Left kidney (tissue), 2 donors: ENCODE results near the gene SLC9A9. TPM values are rescaled to one million over a fixed set of nuclear protein-coding genes. Genes with fewer than 3 reads are reported as not detected.
A peak's percentile ranks its signal among the peaks of the same experiment; 100 is the strongest.
"Not testable (repeated sequence)": the region's sequence is repeated elsewhere in the genome, so short reads cannot be mapped to it uniquely, and the experiment has no call there.

Experiments used
- DNase-seq: peaks from one replicate; pipeline ENCODE4 v3.0.0-alpha.2; 2013
- polyA plus RNA-seq: library from polyadenylated mRNA; unstranded; fragments of 120-200 nt; gene quantifications from one replicate; pipeline ENCODE4 v1.2.1, GENCODE V29; 2013; ENCODE audit not compliant: insufficient read length

SLC9A9 gene
- polyA plus RNA-seq, 1 donor: 5.9 TPM

DNA sequence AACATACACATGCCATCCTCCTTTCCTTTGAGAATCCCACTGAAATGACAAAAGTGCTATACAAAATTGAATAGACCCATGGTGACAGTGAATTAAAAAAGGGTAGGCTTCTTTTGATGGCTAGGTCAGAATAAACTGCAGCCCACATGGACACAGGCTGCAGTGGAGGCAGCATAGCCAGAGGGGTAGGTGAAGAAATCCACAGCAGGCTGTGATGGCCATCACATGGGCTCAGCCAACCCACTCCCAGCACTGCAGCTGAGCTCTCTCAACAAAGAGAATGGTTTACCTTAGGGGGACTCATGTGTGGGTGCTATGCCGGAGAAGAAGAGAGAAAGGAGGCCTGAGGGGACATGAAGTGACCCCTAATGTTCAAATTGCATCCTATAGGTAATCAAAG, 397.6 kb downstream of the SLC9A9 start:
- no peak for DNase-seq

DNA sequence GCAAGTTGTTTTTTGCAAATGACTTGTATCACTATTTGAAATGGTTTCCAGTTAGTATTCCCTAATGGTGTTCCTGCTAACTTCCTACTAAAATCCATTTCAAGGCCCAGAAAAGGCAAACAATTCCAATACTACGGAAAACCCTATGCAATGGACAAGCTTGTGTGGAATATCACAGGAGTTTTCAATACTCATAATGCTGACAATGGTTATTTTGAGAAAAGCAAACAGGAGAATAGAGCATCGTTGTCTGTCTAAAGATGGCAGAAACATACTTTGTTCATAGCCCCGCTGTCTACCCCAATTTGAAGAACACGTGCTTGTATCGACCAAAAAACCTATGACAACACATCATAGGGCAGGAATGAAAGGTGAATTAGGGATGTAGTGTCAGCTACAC, 400.8 kb downstream of the SLC9A9 start:
- DNase-seq: no peak

DNA sequence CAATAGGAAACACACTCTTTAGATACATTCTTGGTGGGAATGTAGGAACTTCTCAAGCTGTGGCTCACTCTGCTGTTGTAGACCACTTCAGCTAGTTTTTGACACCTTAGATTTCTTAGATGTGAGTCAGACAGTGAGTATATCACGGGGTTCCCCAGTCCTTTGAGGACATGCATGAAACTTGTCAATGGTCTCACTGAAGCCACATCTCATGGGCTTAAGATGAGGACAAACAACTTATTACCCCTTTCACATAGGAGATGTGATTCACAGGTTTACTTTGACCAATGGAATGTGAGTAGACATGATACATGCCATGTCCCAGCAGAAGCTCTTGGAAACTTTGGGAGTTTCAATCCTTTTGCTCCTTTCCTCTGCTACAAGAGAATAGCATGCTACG, 403.1 kb downstream of the SLC9A9 start:
- DNase-seq: no peak

DNA sequence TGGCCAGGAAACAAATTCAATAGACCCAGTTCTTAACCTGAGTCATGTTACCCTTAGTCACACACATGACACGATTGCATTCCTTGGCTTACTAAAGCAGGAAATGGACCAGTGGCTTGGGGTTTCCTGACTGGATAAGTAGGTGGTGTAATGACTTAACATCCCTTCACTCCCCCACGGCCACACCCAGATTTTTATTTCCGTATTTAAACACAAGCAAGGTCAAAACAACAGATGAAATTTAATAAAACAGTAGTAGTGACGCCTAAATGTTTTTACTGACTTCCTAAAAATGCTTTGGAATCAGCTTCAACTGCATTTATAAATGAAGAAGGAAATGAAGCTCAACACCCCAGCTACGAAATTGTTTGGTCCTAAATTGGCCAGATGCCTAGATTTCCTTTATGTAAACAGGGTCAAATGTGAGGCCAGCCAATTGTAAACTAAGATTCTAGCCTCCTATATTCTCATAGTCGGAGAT, 404.4 kb downstream of the SLC9A9 start:
- DNase-seq: peak; percentile 26

DNA sequence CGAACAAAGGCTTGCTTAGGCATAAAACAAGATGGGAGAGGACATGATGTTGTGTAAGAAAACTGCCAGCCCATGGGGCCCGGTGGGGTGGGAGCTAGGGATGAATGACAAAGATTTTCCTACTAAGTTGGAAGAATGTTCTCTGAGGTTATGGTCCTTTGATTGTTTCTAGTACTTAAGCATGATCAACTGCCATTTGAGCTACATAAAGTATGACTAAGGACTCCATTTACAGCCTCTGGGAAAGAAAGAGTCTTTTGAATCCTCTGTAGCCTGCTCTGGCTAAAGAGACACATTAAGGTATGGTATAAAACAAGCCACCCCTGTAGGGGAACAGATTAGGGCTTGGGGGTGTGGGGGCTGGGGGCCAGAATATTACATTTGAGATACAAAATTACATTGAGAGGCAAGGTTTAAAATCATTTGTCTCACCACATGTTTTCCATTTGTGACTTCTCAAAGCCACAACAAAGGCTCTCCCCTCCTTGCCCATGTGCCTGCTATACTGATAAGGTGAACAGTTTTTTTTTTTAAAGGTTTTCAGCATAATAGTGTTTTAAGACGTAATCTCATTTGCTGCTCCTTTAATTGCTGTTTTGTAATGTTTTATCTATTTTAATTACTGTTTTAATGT, 405.3 kb downstream of the SLC9A9 start:
- no peak for DNase-seq

DNA sequence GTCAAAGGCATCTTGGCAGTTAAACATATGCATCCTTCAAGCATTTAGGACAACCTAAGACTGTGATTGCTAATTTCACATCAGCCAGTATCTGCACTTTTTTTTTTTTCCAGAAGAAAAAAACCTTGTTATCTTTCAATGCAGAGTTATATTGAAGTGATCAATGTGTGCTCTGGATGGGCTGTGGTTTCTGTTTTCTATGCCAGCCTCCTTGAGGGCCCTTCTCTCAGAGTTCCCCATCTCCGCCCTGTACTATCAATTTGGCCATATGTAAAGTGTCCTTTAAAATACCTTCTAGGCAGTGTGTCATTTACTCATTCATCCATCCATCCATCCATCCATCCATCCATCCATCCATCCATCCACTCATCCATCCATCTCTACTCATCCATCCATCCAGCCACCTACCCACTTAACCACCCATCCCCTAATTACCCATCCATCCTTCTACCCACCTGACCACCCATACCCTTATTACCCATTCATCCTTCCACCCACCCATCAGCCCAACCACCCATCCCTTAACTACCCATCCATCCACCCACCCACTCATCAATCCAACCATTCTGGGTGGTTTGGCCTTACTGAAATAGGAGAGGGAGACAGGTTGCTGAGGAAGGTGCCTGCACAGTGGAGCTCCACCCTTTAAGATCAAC, 406.6 kb downstream of the SLC9A9 start:
- DNase-seq: no peak

DNA sequence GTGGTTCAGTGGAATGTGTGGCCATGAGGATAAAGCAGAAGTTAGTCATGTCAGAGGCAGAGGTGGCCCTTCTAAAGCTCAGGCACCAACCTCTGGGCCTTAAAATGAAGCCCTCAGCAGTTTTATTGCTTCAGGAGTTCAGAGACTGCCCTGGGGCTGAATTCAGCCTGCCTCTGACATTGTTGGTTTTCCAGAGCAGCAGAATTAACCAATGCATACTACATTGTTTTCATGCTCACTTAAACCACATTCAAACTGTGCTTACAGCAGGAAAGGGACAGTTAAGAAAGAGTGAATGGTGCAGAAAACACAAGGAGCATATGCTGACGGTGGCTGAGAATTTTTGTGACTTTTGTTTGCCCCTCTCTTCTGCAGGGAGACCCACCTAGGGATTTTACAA, 408.5 kb downstream of the SLC9A9 start:
- no peak for DNase-seq

DNA sequence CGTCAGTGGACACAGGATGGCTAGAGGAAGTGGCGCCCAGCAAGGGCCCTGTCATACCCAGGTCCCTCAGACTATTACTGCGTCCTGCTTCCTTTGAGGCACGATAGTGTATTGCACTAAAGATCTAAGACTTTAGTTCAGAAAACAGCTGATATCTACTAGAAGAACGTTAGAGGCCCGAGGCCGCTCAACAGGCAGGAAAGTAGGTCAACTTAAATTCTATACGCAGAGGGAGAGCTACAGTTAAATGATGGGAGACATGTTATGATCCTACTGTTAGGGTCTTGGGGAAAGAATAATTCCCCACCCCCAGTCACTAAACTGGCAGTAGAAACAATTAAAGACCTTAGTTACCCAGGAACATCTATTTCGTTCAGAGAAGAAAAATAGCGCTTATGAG, 410.9 kb downstream of the SLC9A9 start:
- no peak for DNase-seq

DNA sequence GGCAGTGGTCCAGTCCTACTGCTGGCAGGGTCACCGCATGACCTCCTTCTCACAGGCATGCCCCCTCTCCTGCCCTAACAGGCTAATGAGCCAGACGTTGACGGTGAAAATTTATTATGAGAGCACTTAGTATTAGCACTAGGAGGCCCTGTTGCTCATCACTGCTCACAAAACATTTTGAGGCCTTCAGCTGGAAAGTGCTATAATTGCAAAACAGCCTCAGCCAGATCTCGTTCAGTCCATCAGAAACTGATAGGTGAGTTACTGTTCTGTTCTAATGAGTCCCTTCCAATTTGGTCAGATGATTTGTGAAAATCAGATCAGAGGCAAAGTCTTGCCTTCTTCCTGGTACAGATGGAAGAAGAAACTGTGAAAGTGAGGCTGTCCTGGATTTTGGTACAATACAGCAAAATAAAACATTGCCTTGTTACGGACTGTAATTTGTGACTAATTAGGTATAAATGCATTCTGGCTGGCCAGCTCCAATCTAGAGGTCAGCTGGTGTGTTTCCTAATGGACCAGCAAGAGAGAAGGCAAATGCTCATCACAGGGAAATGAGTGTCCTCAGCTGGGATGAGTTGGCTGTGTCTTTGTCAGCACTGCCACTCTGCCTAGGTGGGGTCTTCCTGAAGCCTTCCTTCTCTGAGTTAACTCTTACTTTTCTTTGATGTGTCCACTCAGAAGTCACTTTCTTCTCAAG, 411.9 kb downstream of the SLC9A9 start:
- no peak for DNase-seq

DNA sequence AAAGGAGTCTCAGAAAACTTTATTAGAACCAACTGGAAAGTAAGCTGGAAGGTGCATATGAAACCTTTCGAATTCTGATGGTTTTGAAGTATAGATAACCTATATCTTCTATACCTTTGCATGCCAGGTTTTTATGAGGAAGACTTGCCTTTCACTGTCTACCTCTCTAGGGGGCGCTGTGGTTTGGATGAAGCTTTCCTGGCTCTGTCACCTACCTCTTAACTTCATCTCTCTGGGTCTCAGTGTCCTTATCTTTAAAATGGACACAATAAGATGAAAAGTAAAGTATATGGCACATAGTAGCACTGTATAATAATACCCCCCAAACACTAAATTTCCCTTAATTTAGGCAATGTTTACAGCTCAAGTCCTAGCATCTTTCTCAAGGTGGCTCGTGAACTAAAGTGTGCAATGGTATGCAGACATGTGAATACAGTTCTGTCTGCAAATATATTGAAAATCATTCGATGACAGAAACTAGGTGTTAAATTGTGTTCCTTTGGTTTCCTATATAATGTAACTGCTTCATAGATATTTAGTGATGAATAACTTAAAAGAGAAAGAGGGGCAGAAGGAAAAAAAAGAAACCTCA, 414.4 kb downstream of the SLC9A9 start:
- DNase-seq: no peak

DNA sequence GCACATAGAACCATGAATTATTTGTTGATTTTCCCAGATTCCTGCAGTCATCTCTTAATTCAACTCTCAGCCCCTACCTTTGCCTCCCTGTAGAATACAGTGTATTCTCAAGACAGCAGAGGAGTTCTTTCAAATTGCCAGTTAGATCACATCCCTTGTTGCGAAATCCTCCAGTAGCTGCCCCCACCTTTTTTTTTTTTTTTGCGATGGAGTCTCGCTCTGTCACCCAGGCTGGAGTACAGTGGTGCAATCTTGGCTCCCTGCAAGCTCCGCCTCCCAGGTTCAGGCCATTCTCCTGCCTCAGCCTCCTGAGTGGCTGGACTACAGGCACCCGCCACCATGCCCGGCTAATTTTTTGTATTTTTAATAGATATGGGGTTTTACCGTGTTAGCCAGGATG, 417.0 kb downstream of the SLC9A9 start:
- not testable (repeated sequence) for DNase-seq

DNA sequence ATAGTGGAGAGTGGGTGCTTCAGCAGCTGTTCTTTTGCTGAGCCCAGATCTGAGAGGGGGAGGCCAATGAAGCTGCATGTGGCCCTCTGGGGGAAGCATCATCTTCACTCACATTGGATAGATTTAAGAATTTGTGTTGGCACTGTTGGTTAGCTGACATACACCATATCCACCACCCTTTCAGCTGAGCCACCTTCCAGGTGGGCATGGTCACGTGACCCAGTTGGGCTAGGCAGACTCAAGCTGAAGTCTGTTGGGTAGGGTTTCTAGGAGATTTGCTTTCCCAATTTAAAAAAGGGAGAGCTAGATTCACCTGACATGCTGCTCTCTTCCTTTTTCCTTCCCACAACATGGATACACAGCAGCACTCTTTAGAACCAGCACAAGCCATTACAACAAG, 417.7 kb downstream of the SLC9A9 start:
- DNase-seq: no peak

DNA sequence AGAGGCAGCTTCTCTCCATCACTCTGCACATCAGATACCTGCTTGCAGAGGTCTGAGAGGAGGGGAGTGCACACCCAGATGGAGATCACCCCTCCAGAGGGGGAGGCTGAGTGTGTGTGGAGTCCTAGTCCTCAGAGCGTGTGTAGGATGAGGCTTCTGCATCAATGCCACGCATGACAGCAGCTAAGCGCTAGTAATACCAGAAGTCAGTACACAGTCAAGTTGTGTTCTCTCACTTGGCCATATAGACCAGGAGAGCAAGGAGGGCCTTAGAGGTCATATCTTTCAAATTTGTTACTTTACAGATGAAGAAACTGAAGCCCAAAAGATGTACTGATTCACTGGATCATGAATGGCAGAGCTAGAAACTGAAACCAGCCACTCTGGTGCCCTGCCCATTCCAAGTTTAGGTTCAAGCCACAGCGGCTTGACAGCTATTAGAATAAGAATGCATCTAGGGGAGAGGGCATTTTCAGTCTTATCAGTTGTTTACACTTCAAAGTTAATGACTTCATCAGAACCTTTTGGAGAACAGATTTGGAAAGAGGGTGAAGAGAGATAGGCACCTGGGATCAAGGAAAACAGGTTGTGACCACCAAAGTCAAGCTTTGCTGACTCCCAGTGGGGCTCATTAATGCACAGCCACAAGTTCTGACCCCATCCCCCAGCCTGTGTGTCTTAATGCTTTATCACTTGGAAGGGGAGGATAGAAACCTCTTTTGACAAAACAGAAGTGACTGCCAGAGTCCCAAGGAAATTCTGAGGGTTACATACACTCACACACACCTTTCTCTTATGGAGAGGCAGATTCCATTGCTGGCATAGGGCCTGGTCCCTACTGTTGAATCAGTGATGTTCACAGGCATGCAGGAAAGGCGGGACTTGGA, 418.4 kb downstream of the SLC9A9 start:
- DNase-seq: no peak

DNA sequence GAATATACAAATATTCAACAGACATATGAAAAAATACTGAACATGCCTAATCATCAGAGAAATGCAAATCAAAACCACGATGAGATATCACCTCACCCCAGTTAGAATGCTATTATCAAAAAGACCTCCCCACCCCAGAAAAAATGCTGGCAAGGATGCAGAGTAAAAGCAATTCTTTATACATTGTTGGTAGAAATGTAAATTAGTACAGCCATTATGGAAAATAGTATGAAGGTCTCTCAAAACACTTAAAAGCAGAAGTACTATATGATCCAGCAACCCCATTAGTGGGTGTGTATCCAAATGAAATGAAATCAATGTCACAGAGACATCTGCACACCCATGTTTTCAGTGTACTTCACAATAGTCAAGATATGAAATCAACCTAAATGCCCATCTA, 420.0 kb downstream of the SLC9A9 start:
- DNase-seq: no peak

DNA sequence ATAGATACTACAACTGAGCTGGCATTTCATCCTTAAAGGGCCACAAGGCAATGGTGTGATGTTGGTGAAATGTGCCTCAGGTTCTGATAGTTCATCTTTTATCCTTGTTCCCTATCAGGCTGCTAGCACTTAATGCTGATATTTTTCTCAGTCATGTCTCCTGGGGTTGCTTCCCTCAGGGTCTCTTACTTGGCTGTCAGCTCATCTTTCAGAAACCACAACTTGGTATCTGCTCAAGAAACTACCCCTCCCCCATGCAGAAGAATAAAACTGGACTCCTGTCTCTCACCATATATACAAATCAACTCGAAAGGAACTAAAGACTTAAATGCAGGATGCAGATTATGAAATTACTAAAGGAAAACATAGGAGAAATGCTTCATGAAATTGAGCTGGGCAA, 420.6 kb downstream of the SLC9A9 start:
- no peak for DNase-seq

DNA sequence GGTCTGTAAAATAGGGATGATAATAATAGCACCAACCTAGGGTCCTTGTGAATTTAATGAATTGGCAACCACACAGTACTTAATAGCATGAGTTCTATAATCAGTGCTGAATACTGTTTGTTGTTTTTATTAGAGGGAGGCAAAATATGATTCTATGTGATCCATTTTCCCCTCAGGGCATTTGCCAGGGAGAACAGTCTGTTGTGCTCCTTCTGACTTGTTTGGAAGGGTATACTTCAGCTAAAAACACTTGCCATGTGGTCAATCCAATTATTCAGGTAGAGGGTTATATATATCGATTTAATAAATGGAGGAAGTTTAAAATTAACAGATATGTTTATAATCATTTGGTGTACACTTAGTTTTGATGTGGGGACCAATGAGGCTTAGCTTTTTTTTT, 423.4 kb downstream of the SLC9A9 start:
- no peak for DNase-seq

DNA sequence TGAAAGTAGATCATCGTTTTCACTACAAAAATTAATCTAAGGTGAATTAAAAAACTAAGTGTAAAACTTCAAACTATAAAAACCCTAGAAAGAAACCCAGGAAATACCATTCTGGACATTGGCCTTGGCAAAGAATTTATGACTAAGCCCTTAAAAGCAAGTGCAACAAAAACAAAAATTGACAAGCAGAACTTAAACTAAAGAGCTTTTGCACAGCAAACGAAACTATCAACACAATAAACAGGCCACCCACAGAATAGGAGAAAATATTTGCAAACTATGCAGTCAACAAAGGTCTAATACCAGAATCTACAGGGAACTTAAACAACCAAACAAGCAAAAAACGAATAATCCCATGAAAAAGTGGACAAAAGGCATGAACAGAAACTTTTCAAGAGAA, 426.7 kb downstream of the SLC9A9 start:
- no peak for DNase-seq

DNA sequence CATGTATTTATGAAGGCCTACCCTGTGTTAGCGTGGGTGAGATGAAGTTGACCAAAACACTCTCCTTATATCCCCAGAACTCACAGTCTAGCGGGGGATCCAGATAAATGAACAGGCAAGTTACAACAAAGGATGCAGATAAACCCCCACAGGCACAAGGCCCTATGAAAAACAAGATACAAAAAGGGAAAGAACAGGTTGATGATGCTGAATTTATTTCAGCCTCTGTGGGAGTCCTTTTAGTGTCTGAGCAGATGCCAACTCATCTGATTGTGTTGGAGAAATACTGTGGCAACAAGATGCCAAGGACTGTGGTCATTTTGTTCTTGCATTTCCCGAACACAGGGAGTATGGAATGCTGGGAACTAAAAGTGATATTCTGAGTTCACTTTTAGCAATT, 428.7 kb downstream of the SLC9A9 start:
- no peak for DNase-seq

DNA sequence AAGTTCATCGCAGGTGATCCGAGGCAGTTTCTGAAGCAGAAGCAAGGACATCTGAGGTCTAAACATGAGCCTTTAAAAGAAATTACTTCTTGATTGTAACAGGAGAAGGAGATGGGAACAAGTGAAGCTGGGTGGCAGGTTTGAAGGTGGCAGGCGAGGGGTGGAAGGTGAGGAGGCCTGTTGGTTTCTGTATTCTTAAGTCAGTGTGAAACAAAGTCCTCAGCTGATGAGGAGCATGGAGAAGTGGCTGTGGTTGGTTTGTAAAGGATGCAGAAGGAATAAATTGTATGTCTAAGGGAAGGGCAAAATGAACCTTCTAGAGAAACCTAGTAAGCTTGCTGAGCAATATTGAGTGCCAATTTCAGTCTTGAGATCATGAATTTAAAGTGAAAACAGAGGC, 429.9 kb downstream of the SLC9A9 start:
- no peak for DNase-seq

DNA sequence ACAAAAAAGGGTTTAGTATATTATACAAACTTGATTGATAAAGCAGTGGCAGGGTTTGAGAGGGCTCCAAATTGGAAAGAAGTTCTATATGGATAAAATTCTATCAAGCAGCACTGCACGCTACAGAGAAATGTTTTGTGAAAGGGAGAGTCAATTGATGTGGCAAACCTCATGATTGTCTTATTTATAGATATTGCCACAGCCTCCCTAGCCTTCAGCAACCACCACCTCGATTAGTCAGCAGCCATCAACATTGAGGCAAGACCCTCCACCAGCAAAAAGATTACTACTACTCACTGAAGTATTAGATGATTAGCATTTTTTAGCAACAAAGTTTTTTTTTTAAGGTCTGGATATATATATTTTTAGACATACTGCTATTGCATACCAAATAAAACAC, 432.0 kb downstream of the SLC9A9 start:
- DNase-seq: no peak

DNA sequence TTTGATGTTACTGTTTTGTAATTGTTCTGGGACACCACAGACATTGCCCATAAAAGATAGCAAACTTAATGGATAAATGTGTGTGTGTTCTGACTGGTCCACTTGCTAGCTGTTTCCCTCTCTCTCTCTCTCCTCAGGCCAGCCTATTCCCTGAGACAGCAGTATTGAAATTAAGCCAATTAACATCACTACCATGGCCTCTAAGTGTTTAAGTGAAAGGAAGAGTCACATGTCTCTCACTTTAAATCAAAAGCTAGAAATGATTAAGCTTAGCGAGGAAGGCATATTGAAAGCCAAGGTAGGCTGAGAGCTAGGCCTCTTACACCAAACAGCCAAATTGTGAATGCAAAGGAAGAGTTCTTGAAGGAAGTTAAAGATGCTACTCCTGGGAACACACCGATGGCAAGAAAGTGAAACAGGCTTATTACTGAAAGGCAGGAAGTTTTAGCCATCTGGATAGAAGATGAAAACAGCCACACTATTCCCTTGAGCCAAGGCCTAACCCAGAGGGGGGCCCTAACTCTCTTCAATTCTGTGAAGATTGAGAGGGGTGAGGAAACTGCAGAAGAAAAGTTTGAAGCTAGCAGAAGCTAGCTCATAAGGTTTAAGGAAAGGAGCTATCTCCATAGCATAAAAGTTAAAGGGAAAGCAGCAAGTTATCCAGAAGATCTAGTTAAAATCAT, 433.6 kb downstream of the SLC9A9 start:
- no peak for DNase-seq

DNA sequence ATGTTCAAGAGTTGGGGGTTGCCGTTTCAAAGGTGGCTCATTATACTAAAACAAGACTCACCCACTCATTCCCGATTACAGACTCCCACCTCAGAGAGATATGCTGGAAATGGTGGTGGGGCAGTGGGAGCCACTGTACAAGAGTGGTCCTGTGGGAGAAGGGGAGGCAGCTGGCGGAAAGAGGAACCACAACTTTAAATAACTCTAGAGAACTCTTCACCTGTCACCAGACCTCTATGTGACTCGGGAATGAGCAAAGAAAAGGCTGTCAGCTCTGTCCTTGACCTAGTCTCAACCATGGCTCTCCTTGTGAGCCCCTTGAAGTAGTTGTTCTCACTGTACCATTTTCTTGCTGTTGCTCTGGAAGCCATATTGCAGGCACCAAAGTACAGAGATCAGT, 434.9 kb downstream of the SLC9A9 start:
- DNase-seq: no peak
